ENCODE results near the gene USP37. TPM values are rescaled to one million over a fixed set of nuclear protein-coding genes. Genes with fewer than 3 reads are reported as not detected.
A peak's percentile ranks its signal among the peaks of the same experiment; 100 is the strongest.

Gene USP37
- total RNA-seq, 1 donor from 2014 or later, result 17.8 TPM

GRCh38 chr2:218583983-218584850 is 16.1 kb upstream of the USP37 start:
- Mint-ChIP-seq H3K27ac (no peak overlapping the region), H3K4me3 (no peak overlapping the region), H3K9me3 (no peaks in the 10 kb centered on the region), H3K36me3 (peaks cover 42% of the 10 kb centered on the region), H3K4me1 (no peaks in the 10 kb centered on the region), H3K27me3 (ENCODE audit: low read depth) (no peaks in the 10 kb centered on the region)
- no peak for DNase-seq (ENCODE audit: low spot score in 2 of 2, unreplicated experiment in 2 of 2)
- TF ChIP-seq CTCF (IDR thresholded peaks at IDR 0.05; ENCODE audit: unreplicated experiment), result no peak

- DNase-seq (ENCODE audit: low spot score in 2 of 2, unreplicated experiment in 2 of 2), result no peak
- H3K27ac Mint-ChIP-seq, result no peak overlapping the region
- no peaks in the 10 kb centered on the region for H3K4me1 Mint-ChIP-seq
- H3K27me3 Mint-ChIP-seq (ENCODE audit: low read depth), result no peaks in the 10 kb centered on the region
- no peak for TF ChIP-seq CTCF (IDR thresholded peaks at IDR 0.05; ENCODE audit: unreplicated experiment)
- peaks cover 31% of the 10 kb centered on the region for H3K36me3 Mint-ChIP-seq
- H3K9me3 Mint-ChIP-seq, result no peaks in the 10 kb centered on the region
- H3K4me3 Mint-ChIP-seq, result no peak overlapping the region
These were observed 13.9 kb upstream of the USP37 start for GRCh38 chr2:218582076-218582475.

- Mint-ChIP-seq H3K9me3 (no peaks in the 10 kb centered on the region), H3K27ac (peak overlapping the region; percentile 14)
These were observed 10.2 kb upstream of the USP37 start for GRCh38 chr2:218578272-218578877.

GRCh38 chr2:218577482-218578220 is 9.5 kb upstream of the USP37 start:
- Mint-ChIP-seq H3K27me3 (ENCODE audit: low read depth) (no peaks in the 10 kb centered on the region), H3K9me3 (no peaks in the 10 kb centered on the region), H3K4me3 (no peak overlapping the region), H3K36me3 (peaks cover 12% of the 10 kb centered on the region), H3K27ac (no peak overlapping the region), H3K4me1 (no peaks in the 10 kb centered on the region)
- no peak for DNase-seq (ENCODE audit: low spot score in 2 of 2, unreplicated experiment in 2 of 2)
- TF ChIP-seq CTCF (IDR thresholded peaks at IDR 0.05; ENCODE audit: unreplicated experiment), result no peak

More at GRCh38 chr2:218578272-218578877, 10.2 kb upstream of the USP37 start:
- no peak overlapping the region for H3K4me3 Mint-ChIP-seq
- DNase-seq (ENCODE audit: low spot score in 2 of 2, unreplicated experiment in 2 of 2), result no peak
- TF ChIP-seq CTCF (IDR thresholded peaks at IDR 0.05; ENCODE audit: unreplicated experiment), result no peak
- no peaks in the 10 kb centered on the region for H3K27me3 Mint-ChIP-seq (ENCODE audit: low read depth)
- peaks cover 17% of the 10 kb centered on the region for H3K36me3 Mint-ChIP-seq
- no peaks in the 10 kb centered on the region for H3K4me1 Mint-ChIP-seq

- H3K36me3 Mint-ChIP-seq, result peaks cover 8% of the 10 kb centered on the region
- H3K27me3 Mint-ChIP-seq (ENCODE audit: low read depth), result no peaks in the 10 kb centered on the region
- H3K4me1 Mint-ChIP-seq, result no peaks in the 10 kb centered on the region
- peak overlapping the region; percentile 9 for H3K27ac Mint-ChIP-seq
- no peak for DNase-seq (ENCODE audit: low spot score in 2 of 2, unreplicated experiment in 2 of 2)
- H3K9me3 Mint-ChIP-seq, result no peaks in the 10 kb centered on the region
- no peak for TF ChIP-seq CTCF (IDR thresholded peaks at IDR 0.05; ENCODE audit: unreplicated experiment)
- no peak overlapping the region for H3K4me3 Mint-ChIP-seq
These were observed 8.7 kb upstream of the USP37 start for GRCh38 chr2:218576854-218577253.
